Panc1 (cell line): ENCODE measurements around the gene KLK15. TPM values are rescaled to one million over a fixed set of nuclear protein-coding genes. Genes with fewer than 3 reads are reported as not detected.
A peak's percentile ranks its signal among the peaks of the same experiment; 100 is the strongest.

Experiments
- ATAC-seq: fragments of 200-7000 bp; cut with Tn5 transposase; 2 replicates; pipeline ENCODE4 v1.9.1; 2020; ENCODE audit warnings: mild to moderate bottlenecking, moderate library complexity
- BruUV-seq: library from RNA; stranded (reverse); fragments of 400-500 nt; replicated peaks from 2 replicates; lab custom pipeline; 2021; lab: Mats Ljungman, UMichigan
- CTCF ChIA-PET: fragments of 300-600 bp; sonication (Branson Sonifier 250); formaldehyde crosslinking; loops from one replicate; lab custom pipeline; 2022; ENCODE audit warnings: antibody characterized with exemption; lab: Charles Lee
- POLR2A ChIA-PET: fragments of 300-600 bp; sonication (Branson Sonifier 250); formaldehyde crosslinking; loops from one replicate; lab custom pipeline; 2022; ENCODE audit warnings: antibody characterized with exemption; lab: Charles Lee
- DNase-seq: peaks from one replicate; pipeline ENCODE4 v3.0.0-alpha.2; 2010; ENCODE audit warnings: low read depth, low spot score
- H3K27ac ChIP-seq: 2 replicates; pipeline ENCODE4 v1.5.1; 2011; ENCODE audit warnings: mild to moderate bottlenecking, low read length, inconsistent platforms
- H3K27me3 ChIP-seq: fragments of 200-500 bp; sonication (Bioruptor generic); 2 replicates; pipeline ENCODE4 v1.6.0; 2014; ENCODE audit warnings: low read length, inconsistent platforms; ENCODE audit not compliant: control insufficient read depth, insufficient read depth
- H3K36me3 ChIP-seq: fragments of 200-500 bp; sonication (Bioruptor generic); 2 replicates; pipeline ENCODE4 v1.5.1; 2014; ENCODE audit warnings: inconsistent platforms, mild to moderate bottlenecking, low read length, moderate library complexity; ENCODE audit not compliant: control insufficient read depth, insufficient read depth
- H3K4me1 ChIP-seq: 2 replicates; pipeline ENCODE4 v1.5.1; 2011; ENCODE audit warnings: inconsistent platforms, mild to moderate bottlenecking, low read length, moderate library complexity; ENCODE audit not compliant: control insufficient read depth, insufficient read depth
- H3K4me3 ChIP-seq, 2 experiments: 2 replicates each; pipeline ENCODE4 v1.5.1; 2011 to 2012; ENCODE audit warnings: low read depth in 2 of 2, low read length in 2 of 2, mild to moderate bottlenecking in 2 of 2, inconsistent platforms in 1 of 2, moderate library complexity in 1 of 2
- H3K9me3 ChIP-seq: fragments of 200-500 bp; sonication (Bioruptor generic); 2 replicates; pipeline ENCODE4 v1.5.1; 2014; ENCODE audit warnings: low read depth, mild to moderate bottlenecking, inconsistent platforms, low read length, moderate library complexity; ENCODE audit not compliant: control insufficient read depth, insufficient read depth
- CTCF ChIP-seq: fragments of 450-650 bp; IDR thresholded peaks from 2 replicates; pipeline ENCODE4 v1.5.1; 2017; ENCODE audit warnings: mild to moderate bottlenecking
- POLR2AphosphoS5 ChIP-seq: IDR thresholded peaks from 2 replicates; pipeline ENCODE4 v1.6.1; 2012; ENCODE audit warnings: mild to moderate bottlenecking, low read depth, low read length, moderate library complexity
- SIN3A ChIP-seq: IDR thresholded peaks from 2 replicates; pipeline ENCODE4 v1.6.1; 2012; ENCODE audit warnings: low read depth, mild to moderate bottlenecking, low read length, moderate library complexity, borderline replicate concordance; ENCODE audit not compliant: insufficient read depth
- TCF7L2 ChIP-seq: IDR thresholded peaks from 2 replicates; pipeline ENCODE4 v1.6.1; 2011; ENCODE audit warnings: mild to moderate bottlenecking, low read depth, low read length, inconsistent platforms
- in situ Hi-C: cut with HindIII; loops from 2 replicates; pipeline ENCODE4 v1.10.0; 2016; ENCODE audit warnings: low sequenced_read_pairs, low pct_unique_long_range_greater_than_20kb
- intact Hi-C: fragments of 100-400 bp; cut with micrococcal nuclease; formaldehyde crosslinking; loops from one replicate; pipeline ENCODE4 v1.10.0; 2022; ENCODE audit not compliant: unreplicated experiment
- total RNA-seq: library from RNA; stranded (reverse); gene quantifications from one replicate; pipeline ENCODE4 v1.2.1, GENCODE V29; 2021; ENCODE audit not compliant: unreplicated experiment
- TF ChIP-seq, protein P1 (sequence below), 2 experiments: IDR thresholded peaks; 2 replicates each; pipeline ENCODE4 v1.6.1; 2011 to 2012; ENCODE audit warnings: low read depth in 2 of 2, control low read depth in 1 of 2, low read length in 1 of 2, mild to moderate bottlenecking in 1 of 2, moderate library complexity in 1 of 2; ENCODE audit not compliant: insufficient read depth in 1 of 2

Gene KLK15
- total RNA-seq, 1 experiment from 2014 or later = not detected

DNA sequence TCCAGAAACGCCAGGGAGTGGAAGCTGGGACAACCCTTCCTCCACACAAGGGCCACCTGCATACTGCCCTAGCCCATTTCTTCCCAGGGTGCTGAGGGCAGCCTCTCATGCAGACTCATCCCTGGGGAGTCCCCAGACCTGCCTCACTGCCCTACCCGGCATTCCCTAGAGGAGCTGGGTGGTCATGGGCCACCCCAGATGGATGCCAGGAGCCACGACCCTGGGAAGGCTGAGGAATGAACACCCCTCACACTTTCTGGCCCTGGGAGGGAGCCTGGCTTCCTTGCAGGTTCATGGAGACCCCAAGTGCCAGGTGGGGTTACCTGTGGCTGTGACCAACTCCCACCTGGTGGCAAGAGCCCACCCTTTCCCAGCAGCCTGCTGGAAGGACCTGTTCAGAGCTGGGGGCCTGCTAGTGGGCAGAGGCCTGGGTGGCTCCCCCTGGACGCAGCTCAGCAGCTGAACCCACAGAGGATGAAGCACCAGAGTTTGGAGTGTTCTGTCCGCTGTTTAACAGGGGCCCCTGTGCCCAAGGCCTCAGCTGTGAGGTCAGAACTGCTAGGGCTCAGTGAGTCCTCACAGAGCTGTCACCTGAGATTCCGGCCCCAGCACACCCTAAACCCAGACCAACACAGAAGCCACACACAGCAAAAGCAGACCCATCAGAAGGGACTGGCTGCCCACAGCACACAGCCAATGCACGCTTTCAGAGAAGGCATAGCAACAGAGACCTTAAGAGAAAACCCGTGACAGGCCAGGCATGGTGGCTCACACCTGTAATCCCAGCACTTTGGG, 36.5 kb downstream of the KLK15 start:
- POLR2A ChIA-PET = no interaction called here
- DNase-seq (no peak), ATAC-seq (peak; percentile 22)
- in situ Hi-C loops (no loop called here), intact Hi-C loops (loop anchor here (5.0 kb wide), 1 partner anchor 125 kb away; no protein-coding TSS in a partner anchor)
- CTCF ChIA-PET = no interaction called here
- H3K36me3 ChIP-seq = peaks cover 3% of the 10 kb centered on the region; the same call in 1 of the 2 replicates
- no peaks in the 10 kb centered on the region for H3K4me1 ChIP-seq
- BruUV-seq = no TSS peak
- H3K9me3 ChIP-seq = no peaks in the 10 kb centered on the region
- peak; percentile 24; the same call in 1 of the 2 replicates for TF ChIP-seq POLR2AphosphoS5
- TF ChIP-seq SIN3A = no peak
- H3K27ac ChIP-seq = no peak overlapping the region
- H3K27me3 ChIP-seq = no peaks in the 10 kb centered on the region
- H3K4me3 ChIP-seq = no peak overlapping the region

- ATAC-seq (peak; percentile 44), DNase-seq (no peak)
- Histone ChIP-seq H3K36me3 (peaks cover 3% of the 10 kb centered on the region; the same call in 1 of the 2 replicates), H3K4me1 (no peaks in the 10 kb centered on the region), H3K27me3 (no peaks in the 10 kb centered on the region), H3K9me3 (no peaks in the 10 kb centered on the region), H3K27ac (no peak overlapping the region), H3K4me3 (no peak overlapping the region)
- in situ Hi-C loops = no loop called here
- TF ChIP-seq CTCF (no peak), POLR2AphosphoS5 (peak; percentile 69), SIN3A (no peak), TCF7L2 (no peak)
- TF ChIP-seq, protein P1, sequence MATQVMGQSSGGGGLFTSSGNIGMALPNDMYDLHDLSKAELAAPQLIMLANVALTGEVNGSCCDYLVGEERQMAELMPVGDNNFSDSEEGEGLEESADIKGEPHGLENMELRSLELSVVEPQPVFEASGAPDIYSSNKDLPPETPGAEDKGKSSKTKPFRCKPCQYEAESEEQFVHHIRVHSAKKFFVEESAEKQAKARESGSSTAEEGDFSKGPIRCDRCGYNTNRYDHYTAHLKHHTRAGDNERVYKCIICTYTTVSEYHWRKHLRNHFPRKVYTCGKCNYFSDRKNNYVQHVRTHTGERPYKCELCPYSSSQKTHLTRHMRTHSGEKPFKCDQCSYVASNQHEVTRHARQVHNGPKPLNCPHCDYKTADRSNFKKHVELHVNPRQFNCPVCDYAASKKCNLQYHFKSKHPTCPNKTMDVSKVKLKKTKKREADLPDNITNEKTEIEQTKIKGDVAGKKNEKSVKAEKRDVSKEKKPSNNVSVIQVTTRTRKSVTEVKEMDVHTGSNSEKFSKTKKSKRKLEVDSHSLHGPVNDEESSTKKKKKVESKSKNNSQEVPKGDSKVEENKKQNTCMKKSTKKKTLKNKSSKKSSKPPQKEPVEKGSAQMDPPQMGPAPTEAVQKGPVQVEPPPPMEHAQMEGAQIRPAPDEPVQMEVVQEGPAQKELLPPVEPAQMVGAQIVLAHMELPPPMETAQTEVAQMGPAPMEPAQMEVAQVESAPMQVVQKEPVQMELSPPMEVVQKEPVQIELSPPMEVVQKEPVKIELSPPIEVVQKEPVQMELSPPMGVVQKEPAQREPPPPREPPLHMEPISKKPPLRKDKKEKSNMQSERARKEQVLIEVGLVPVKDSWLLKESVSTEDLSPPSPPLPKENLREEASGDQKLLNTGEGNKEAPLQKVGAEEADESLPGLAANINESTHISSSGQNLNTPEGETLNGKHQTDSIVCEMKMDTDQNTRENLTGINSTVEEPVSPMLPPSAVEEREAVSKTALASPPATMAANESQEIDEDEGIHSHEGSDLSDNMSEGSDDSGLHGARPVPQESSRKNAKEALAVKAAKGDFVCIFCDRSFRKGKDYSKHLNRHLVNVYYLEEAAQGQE (IDR thresholded peaks at IDR 0.05; ENCODE audit: insufficient read depth in 1 of 2, low read depth in 2 of 2, low read length in 1 of 2) = no peak
- intact Hi-C loops = loop anchor here (5.0 kb wide), 1 partner anchor 126 kb away; no protein-coding TSS in a partner anchor
- POLR2A ChIA-PET = interaction anchor here (0.7 kb wide), 1 partner anchor 121 kb away, joined by 5 read pairs; no protein-coding TSS in a partner anchor
- CTCF ChIA-PET = no interaction called here
- no TSS peak for BruUV-seq
Measured at GRCh38 chr19:50796128-50796633, 37.2 kb downstream of the KLK15 start.
